Activated B cell treated with CpG ODN at 0.5 μM for 24 hours (primary cell): Measurements from ENCODE around the gene PTN. TPM values are rescaled to one million over a fixed set of nuclear protein-coding genes. Genes with fewer than 3 reads are reported as not detected.

Experiments used
- ATAC-seq: fragments of 200-7000 bp; cut with Tn5 transposase; one replicate; pipeline ENCODE4 v1.10.0; 2021; ENCODE audit warnings: low read depth, mild to moderate bottlenecking, moderate library complexity
- CTCF ChIA-PET: fragments of 350-600 bp; sonication (Branson Sonifier 250); formaldehyde crosslinking; loops from one replicate; lab custom pipeline; 2021; ENCODE audit warnings: antibody characterized with exemption; lab: Charles Lee
- POLR2A ChIA-PET: fragments of 350-600 bp; sonication (Branson Sonifier 250); formaldehyde crosslinking; loops from one replicate; lab custom pipeline; 2021; ENCODE audit warnings: antibody characterized with exemption; lab: Charles Lee
- DNase-seq: peaks from one replicate; pipeline ENCODE4 v3.0.0; 2022
- H3K27ac Mint-ChIP-seq: one replicate; pipeline ENCODE4 v1.8.0; 2020; ENCODE audit warnings: mixed read lengths
- H3K27me3 Mint-ChIP-seq: one replicate; pipeline ENCODE4 v1.8.0; 2021; ENCODE audit warnings: mixed read lengths
- H3K36me3 Mint-ChIP-seq: one replicate; pipeline ENCODE4 v1.8.0; 2021; ENCODE audit warnings: low read depth, mixed read lengths
- H3K4me1 Mint-ChIP-seq: one replicate; pipeline ENCODE4 v1.8.0; 2021; ENCODE audit warnings: mixed read lengths
- H3K4me3 Mint-ChIP-seq: one replicate; pipeline ENCODE4 v1.8.0; 2020; ENCODE audit warnings: mild to moderate bottlenecking, mixed read lengths
- H3K9me3 Mint-ChIP-seq: one replicate; pipeline ENCODE4 v1.8.0; 2020; ENCODE audit warnings: mixed read lengths
- CTCF ChIP-seq: fragments of 200-600 bp; IDR thresholded peaks from one replicate; pipeline ENCODE4 v1.8.0; 2022; ENCODE audit warnings: antibody characterized with exemption, mild to moderate bottlenecking
- intact Hi-C: fragments of 100-400 bp; cut with micrococcal nuclease; formaldehyde crosslinking; loops from one replicate; pipeline ENCODE4 v1.15.1; 2024
- total RNA-seq: library from RNA; stranded (reverse); gene quantifications from 2 replicates; pipeline ENCODE4 v1.2.3, GENCODE V29; 2022

Gene PTN
- total RNA-seq: not detected in 2 replicates

GRCh38 chr7:137343281-137343841 is at the start of gene PTN:
PTN (minus strand) TSS chr7:137343733; CDS start chr7:137254973, 88,760 bp downstream.
- H3K27ac Mint-ChIP-seq: no peak within 1 kb of the TSS
- H3K4me3 Mint-ChIP-seq: no peak within 1 kb of the TSS
- ChIA-PET CTCF (no interaction called here), POLR2A (no interaction called here)
- no peaks in the 10 kb centered on the region for H3K27me3 Mint-ChIP-seq
- no peaks in the 10 kb centered on the region for H3K9me3 Mint-ChIP-seq
- TF ChIP-seq CTCF: no peak
- no peaks in the 10 kb centered on the region for H3K36me3 Mint-ChIP-seq
- DNase-seq (no peak), ATAC-seq (no peak)
- intact Hi-C loops: no loop called here
- no peaks in the 10 kb centered on the region for H3K4me1 Mint-ChIP-seq

- intact Hi-C loops: no loop called here
- no peaks in the 10 kb centered on the region for H3K27me3 Mint-ChIP-seq
- no peak overlapping the region for H3K4me3 Mint-ChIP-seq
- H3K4me1 Mint-ChIP-seq: no peaks in the 10 kb centered on the region
- H3K9me3 Mint-ChIP-seq: no peaks in the 10 kb centered on the region
- TF ChIP-seq CTCF: no peak
- POLR2A ChIA-PET: no interaction called here
- no peaks in the 10 kb centered on the region for H3K36me3 Mint-ChIP-seq
- CTCF ChIA-PET: no interaction called here
- ATAC-seq (no peak), DNase-seq (no peak)
- H3K27ac Mint-ChIP-seq: no peak overlapping the region
Observed at GRCh38 chr7:137390076-137390475, 46.5 kb upstream of the PTN start.

- ATAC-seq (no peak), DNase-seq (no peak)
- H3K4me3 Mint-ChIP-seq: no peak overlapping the region
- H3K9me3 Mint-ChIP-seq: no peaks in the 10 kb centered on the region
- no peaks in the 10 kb centered on the region for H3K27me3 Mint-ChIP-seq
- H3K36me3 Mint-ChIP-seq: no peaks in the 10 kb centered on the region
- no peaks in the 10 kb centered on the region for H3K4me1 Mint-ChIP-seq
- CTCF ChIA-PET: no interaction called here
- no peak overlapping the region for H3K27ac Mint-ChIP-seq
- POLR2A ChIA-PET: no interaction called here
- intact Hi-C loops: no loop called here
- no peak for TF ChIP-seq CTCF
Observed at GRCh38 chr7:137388916-137389315, 45.4 kb upstream of the PTN start.

- ChIA-PET POLR2A (no interaction called here), CTCF (no interaction called here)
- Mint-ChIP-seq H3K27ac (no peak overlapping the region), H3K4me3 (no peak overlapping the region), H3K9me3 (no peaks in the 10 kb centered on the region), H3K36me3 (no peaks in the 10 kb centered on the region), H3K4me1 (no peaks in the 10 kb centered on the region), H3K27me3 (no peaks in the 10 kb centered on the region)
- ATAC-seq: no peak
- TF ChIP-seq CTCF: no peak
- no peak for DNase-seq
- intact Hi-C loops: no loop called here
Observed at GRCh38 chr7:137386966-137387365, 43.4 kb upstream of the PTN start.

GRCh38 chr7:137381045-137381444 is 37.5 kb upstream of the PTN start:
- intact Hi-C loops: no loop called here
- H3K4me1 Mint-ChIP-seq: no peaks in the 10 kb centered on the region
- H3K4me3 Mint-ChIP-seq: no peak overlapping the region
- ChIA-PET CTCF (no interaction called here), POLR2A (no interaction called here)
- H3K27me3 Mint-ChIP-seq: no peaks in the 10 kb centered on the region
- DNase-seq (no peak), ATAC-seq (no peak)
- H3K36me3 Mint-ChIP-seq: no peaks in the 10 kb centered on the region
- H3K9me3 Mint-ChIP-seq: peaks cover 5% of the 10 kb centered on the region
- no peak for TF ChIP-seq CTCF
- no peak overlapping the region for H3K27ac Mint-ChIP-seq
